Ovary (tissue), 3 donors: ENCODE data around the gene ZBTB45.

Experiments used
- POLR2A ChIP-seq: fragments of 450-650 bp; IDR thresholded peaks from one replicate; pipeline ENCODE4 v1.6.1; 2017; ENCODE audit warnings: antibody characterized with exemption, mild to moderate bottlenecking, moderate library complexity
- TF ChIP-seq, protein P1 (sequence below), 3 donors: fragments of 450-650 bp in 2 of 3; fragments of 200-600 bp in 1 of 3; IDR thresholded peaks; one replicate each; pipeline versions ENCODE4 v1.5.1 to v1.8.0; 2016 to 2022; ENCODE audit warnings: antibody characterized with exemption in 3 of 3, mild to moderate bottlenecking in 1 of 3
- donor health status: DM: no; HTN: no; CAD: no.

DNA sequence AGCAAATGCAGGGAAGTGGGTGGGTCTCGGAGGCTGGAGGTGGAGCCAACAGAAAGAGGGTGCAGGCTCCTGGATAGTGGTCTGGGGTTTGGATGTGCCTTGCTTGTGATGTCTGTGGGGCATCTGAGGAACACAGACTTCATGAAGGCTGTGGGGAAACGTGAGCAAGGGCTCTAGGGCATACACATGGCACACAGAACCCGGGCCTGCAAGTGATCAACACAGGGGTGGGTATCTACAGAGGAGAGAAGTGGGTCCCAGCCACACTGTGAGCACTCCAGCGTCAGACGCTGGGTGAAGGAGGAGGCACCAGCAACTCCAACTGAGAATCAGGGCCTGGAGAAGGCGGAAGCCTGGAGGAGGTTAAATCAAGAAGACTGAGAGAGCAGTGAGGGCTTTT lies 44.2 kb upstream of the ZBTB45 start:
- TF ChIP-seq, protein P1, sequence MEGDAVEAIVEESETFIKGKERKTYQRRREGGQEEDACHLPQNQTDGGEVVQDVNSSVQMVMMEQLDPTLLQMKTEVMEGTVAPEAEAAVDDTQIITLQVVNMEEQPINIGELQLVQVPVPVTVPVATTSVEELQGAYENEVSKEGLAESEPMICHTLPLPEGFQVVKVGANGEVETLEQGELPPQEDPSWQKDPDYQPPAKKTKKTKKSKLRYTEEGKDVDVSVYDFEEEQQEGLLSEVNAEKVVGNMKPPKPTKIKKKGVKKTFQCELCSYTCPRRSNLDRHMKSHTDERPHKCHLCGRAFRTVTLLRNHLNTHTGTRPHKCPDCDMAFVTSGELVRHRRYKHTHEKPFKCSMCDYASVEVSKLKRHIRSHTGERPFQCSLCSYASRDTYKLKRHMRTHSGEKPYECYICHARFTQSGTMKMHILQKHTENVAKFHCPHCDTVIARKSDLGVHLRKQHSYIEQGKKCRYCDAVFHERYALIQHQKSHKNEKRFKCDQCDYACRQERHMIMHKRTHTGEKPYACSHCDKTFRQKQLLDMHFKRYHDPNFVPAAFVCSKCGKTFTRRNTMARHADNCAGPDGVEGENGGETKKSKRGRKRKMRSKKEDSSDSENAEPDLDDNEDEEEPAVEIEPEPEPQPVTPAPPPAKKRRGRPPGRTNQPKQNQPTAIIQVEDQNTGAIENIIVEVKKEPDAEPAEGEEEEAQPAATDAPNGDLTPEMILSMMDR (IDR thresholded peaks at IDR 0.05) = no peak
- no peak for TF ChIP-seq POLR2A
